Subcutaneous adipose tissue (tissue), 4 donors: Measurements from ENCODE around the gene OVAAL. TPM values are rescaled to one million over a fixed set of nuclear protein-coding genes. Genes with fewer than 3 reads are reported as not detected.

Experiments used
- CTCF ChIP-seq: fragments of 450-650 bp; IDR thresholded peaks from one replicate; pipeline ENCODE4 v1.5.1; 2016; ENCODE audit warnings: low read depth, mild to moderate bottlenecking, control low read depth, antibody characterized with exemption, moderate library complexity
- small RNA-seq: library from RNA; depleted of rRNA; stranded (forward); fragments of <200 nt; gene quantifications from one replicate; pipeline ENCODE3, GENCODE V24; 2016
- total RNA-seq, 4 donors: library from RNA; depleted of rRNA; stranded (reverse); fragments of >200 nt; gene quantifications; one replicate each; pipeline ENCODE4 v1.1.0, GENCODE V29; 2016

Gene OVAAL
- total RNA-seq, 4 donors from 2014 or later = not detected

GRCh38 chr1:180612632-180613031, 53.9 kb downstream of the OVAAL start:
- no peak for TF ChIP-seq CTCF

- no peak for TF ChIP-seq CTCF
Observed at GRCh38 chr1:180614730-180615129, 56.0 kb downstream of the OVAAL start.

- TF ChIP-seq CTCF = no peak
Observed at GRCh38 chr1:180615493-180616290, 56.9 kb downstream of the OVAAL start.

Small RNA genes lying within 50 kb of the gene (small RNA-seq; reads per million reads assigned to genes)
- gene RF00019 = 0.49 reads per million

Other genes starting within 250 kb of the OVAAL start
- 10 to 100 TPM; 26.4 to 34.6 (median 31.5) TPM for gene ACBD6, start 56.4 kb upstream of the OVAAL start, total RNA-seq
- 10 to 100 TPM; 15.0 to 40.6 (median 20.7) TPM for gene XPR1, start 73.1 kb downstream of the OVAAL start, total RNA-seq